ENCODE measurements around the gene LIN52.

LIN52 gene

DNA sequence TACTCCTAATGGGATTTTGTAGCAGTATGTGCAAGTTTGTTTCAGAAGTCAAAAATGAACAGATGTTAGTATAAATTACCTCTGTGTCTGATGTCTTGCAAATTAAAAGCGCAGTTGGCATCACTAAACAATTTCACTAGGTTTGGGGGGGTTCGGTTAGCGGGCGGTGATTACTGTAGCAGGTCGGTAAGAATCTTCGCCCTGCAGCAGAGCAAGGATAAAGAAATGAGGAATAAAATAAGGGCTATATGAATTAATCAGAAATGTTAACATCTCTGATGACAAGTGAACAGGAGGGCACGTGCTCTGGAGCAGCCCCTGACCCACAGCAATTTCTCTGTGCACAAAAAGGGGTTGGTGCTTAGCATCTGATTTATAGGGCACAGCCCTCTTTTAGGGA, 110.9 kb downstream of the LIN52 start:
- no peak for DNase-seq

GRCh38 chr14:74198441-74199234, 113.9 kb downstream of the LIN52 start:
- DNase-seq: no peak

DNA sequence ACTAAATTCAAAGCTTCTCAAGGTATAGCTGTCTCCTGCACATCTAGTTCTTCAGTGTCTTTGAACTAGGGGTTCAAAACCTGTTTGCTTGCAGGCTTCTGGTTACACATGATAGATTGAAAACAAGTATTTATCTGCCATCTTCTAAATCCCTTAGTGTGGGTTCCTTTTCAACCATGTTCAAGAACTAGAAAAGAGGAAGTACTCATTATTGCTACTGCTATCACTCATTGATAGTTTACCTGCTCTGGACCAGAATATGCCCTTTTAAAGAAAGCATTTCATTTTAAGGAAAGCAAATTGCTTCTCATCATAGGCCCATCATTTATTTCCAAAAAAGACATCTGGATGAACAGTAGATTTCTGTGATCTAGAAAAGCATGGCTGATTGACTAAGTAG, 117.4 kb downstream of the LIN52 start:
- DNase-seq: no peak

DNA sequence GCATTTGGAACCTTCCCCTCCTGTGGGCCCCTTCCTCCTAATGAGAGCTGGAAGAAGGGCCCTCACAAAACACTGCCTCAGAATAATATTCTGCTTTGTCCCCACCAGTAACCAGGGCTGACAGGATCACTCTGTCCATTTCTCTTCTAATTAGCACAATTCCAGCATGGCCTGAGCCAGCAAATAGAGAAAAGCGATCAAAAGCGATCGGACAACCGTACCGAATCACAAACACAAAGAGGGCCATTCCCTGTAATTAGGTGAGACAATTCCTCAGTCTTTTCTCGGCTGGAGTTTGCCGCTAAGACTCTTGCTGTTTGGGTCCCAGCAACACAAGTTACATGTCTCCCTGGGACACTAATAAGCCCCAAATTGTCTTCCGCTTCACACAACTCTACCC, 118.9 kb downstream of the LIN52 start:
- no peak for DNase-seq

- DNase-seq: no peak
Measured at GRCh38 chr14:74204491-74204890, 119.7 kb downstream of the LIN52 start.

GRCh38 chr14:74205882-74206281, 121.1 kb downstream of the LIN52 start:
- DNase-seq: no peak

- DNase-seq: no peak
Measured at GRCh38 chr14:74207943-74208342, 123.2 kb downstream of the LIN52 start.

DNA sequence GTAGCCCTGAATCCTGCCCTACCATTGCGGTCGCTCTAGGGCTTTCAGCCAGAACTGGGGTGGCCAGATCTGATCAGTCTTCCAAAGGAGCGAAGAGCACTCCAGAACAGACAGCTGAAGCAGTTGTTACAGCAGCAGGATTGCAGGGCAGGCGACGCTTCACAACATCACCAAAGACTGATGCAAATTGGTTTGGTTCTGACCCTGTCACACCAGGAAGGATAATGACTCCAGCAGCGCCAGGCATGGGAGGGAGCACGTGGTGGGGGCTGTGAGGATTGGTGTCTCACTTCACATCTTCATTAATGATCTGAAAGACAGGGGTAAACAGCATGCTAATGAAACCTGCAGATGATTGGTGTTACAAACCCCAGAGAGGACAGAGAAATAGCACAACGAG, 123.9 kb downstream of the LIN52 start:
- no peak for DNase-seq

DNA sequence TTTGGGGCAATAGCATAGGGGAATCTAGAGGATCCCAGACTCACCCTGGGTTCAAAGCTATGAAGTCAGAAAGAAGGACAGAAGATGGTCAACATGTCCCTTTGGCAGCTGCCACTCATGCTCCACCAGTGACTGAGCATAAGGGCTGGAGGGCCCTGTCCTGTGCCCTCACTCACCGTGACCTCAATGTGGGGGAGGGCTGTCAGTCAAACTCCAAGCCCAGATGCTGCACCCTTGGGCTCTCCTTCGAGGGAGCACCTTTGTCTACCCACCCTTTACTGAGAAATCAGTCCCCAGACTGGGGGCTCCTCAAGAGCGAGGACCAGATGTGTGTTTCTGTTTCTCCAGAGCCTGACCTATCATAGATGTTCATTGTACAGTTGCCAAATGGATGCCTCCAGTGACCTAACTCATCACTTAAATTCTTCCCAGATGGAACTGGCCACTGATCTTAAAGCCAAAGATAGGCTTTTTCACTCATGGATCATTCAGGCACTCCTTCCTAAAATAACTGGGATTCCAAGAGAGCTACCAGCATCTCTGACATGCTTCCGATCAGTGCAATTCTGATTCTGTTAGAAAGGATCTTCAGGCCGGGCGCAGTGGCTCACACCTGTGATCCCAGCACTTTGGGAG, 127.3 kb downstream of the LIN52 start:
- DNase-seq: no peak

GRCh38 chr14:74213907-74214803, 129.4 kb downstream of the LIN52 start:
- DNase-seq: no peak

- no peak for DNase-seq
Measured at GRCh38 chr14:74216671-74217070, 131.9 kb downstream of the LIN52 start.

GRCh38 chr14:74217672-74218448, 133.1 kb downstream of the LIN52 start:
- DNase-seq: peak; percentile 58

DNA sequence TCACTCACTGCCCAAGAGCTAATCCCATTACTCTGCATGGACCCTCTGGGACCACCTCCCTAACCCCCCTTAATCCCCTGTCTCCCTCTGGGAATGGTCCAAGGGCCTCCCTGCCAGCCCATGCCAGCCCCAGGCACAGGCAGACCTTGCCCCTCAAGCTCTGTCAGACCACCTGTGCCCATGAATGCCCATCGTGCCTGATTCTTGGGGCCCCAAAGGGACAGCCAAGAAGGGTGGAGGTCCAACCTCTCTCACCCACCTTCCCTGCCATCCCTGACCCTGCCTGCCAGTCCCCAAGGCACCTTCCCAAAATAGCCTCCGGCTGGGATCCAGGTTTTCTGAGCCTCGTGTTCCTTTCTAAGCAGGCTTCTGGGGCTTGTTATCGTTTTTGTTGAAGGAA, 133.7 kb downstream of the LIN52 start:
- DNase-seq: no peak

DNA sequence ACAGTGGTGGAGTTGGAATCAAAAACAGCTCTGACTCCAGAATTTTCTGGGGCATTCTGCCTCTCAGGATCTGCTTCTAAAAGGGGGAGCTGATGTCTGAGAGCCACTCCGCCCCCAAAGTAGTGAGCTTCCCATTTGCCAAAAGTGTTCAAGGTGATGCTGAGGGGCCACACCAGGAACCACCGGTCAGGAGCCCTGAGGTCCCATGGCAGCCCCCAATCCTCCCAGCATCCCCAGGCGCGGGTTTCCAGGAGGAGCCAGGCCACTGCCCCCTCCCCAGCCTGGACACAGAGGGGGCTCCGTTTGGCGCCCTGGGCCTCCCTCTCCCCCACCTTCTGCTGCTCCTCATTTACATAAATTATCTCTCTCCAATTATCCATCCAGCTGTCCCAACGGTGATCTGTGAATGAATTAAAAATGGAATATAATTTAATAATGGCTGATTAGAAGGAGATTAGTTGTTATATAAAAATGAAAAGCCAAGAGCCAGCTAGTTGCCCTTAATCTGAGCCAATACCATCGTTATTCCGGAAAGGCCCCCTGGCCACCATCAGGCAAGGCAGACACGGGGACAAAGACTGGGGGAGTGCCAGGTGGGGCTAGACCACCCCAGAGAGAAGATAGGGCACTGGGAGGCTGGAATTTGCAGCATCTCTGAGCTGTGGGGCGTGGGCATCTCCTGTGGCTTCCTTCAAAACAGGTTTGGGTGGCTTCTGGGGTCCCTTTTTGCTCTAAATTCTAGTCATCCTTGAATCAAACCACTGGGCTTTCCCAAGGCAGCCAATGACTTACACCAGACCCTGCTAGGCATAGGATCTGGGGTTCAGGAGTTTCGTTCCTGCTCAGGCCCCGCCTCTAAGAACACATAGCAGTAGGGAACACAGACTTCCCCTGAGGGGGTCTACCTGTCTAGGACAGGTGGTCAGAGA, 134.8 kb downstream of the LIN52 start:
- DNase-seq: no peak

DNA sequence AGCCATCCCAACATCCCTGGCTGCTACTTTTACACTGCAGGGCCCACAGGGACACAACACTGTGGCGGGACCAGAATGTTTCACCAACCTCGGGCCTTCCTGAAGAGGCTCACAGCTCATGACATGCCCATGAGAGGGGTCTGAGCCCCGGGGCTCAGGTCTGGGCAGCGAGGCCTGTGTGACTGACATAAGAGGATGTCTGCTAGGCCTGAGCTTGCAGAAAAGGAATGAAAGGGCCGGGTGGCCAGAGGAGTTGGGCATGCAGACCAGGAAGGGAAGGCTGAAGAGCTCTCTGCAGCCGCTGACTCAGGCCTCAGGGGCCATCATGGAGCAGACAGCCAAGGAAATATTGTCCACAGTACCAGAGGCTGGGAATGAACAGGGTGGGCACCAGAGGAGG, 136.2 kb downstream of the LIN52 start:
- DNase-seq: no peak

DNA sequence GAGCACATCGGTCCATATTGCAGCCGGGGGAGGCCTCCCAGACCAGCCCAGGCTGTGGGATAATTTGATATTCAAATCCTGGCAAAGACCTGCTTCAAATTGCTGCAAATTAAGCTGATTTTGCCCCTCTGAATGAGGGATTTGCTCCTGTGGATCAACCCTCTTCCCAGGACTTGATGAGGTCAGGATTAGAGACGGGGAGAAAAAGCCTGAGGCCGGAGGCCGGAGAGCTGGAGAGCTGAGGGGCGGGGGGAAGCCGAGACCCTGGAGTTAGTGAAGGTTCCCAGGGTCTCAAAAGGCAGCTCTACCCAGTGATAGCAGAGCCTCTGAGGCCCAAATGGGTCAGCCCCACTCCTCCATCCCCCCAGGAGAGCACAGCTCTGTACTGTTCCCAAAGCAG, 137.0 kb downstream of the LIN52 start:
- DNase-seq: no peak

- DNase-seq: no peak
Measured at GRCh38 chr14:74223016-74223415, 138.3 kb downstream of the LIN52 start.

DNA sequence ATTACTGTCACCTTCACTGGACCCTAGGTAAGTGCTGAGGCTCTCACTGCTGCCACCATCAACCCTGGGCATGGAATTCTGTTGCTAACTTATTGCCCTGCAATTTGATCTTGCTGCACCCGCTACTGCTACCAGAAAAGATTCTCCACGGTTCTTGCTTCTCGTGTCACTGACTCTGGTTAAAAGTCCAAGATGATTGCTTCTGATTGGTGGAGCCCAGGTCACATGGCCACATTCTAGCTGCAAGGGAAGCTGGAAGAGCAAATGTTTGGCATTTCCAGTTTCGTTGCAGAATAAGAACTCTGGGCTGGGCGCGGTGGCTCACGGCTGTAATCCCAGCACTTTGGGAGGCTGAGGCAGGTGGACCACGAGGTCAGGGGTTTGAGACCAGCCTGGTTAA, 147.0 kb downstream of the LIN52 start:
- no peak for DNase-seq

GRCh38 chr14:74235017-74235416, 150.3 kb downstream of the LIN52 start:
- no peak for DNase-seq

- DNase-seq: no peak
Measured at GRCh38 chr14:74237441-74237840, 152.7 kb downstream of the LIN52 start.

- DNase-seq: no peak
Measured at GRCh38 chr14:74238974-74239847, 154.5 kb downstream of the LIN52 start, which contains the start of gene VSX2. Gene VSX2 (plus strand): TSS chr14:74239449. CDS start chr14:74239562, 113 bp downstream.
